SHP77 treated with DMSO at 0.1 percent for 48 hours (cell line): ENCODE data around the gene MED23.

Experiments
- DNase-seq: peaks from one replicate; lab custom pipeline; 2025; lab: John Stamatoyannopoulos, UW

The MED23 gene

GRCh38 chr6:131640100-131640499 is 12.1 kb upstream of the MED23 start:
- DNase-seq: no peak

- DNase-seq: no peak
These were observed 10.0 kb upstream of the MED23 start for GRCh38 chr6:131638013-131638412.

GRCh38 chr6:131636880-131637792 is 9.1 kb upstream of the MED23 start, which contains the start of gene ENPP3:
TSS of gene ENPP3 (plus strand) at chr6:131637302. CDS start at chr6:131637385, 83 bp downstream.
- no peak for DNase-seq

- no peak for DNase-seq
These were observed 7.6 kb upstream of the MED23 start for GRCh38 chr6:131635384-131636340.

- no peak for DNase-seq
These were observed 3.7 kb upstream of the MED23 start for GRCh38 chr6:131631625-131632289.

- DNase-seq: no peak
These were observed 1.6 kb upstream of the MED23 start for GRCh38 chr6:131629651-131630050.

- no peak for DNase-seq
These were observed 684 bp upstream of the MED23 start for GRCh38 chr6:131628726-131629125.

- no peak for DNase-seq
These were observed 12.8 kb downstream of the MED23 start for GRCh38 chr6:131615275-131615674.

GRCh38 chr6:131613296-131613925 is 14.6 kb downstream of the MED23 start:
- no peak for DNase-seq

- no peak for DNase-seq
These were observed 25.2 kb downstream of the MED23 start for GRCh38 chr6:131602781-131603312.

- DNase-seq: no peak
These were observed 27.3 kb downstream of the MED23 start for GRCh38 chr6:131600716-131601115.

GRCh38 chr6:131597446-131597845 is 30.6 kb downstream of the MED23 start:
- no peak for DNase-seq

- no peak for DNase-seq
These were observed 34.0 kb downstream of the MED23 start for GRCh38 chr6:131594074-131594473.

GRCh38 chr6:131592935-131593334 is 35.1 kb downstream of the MED23 start:
- no peak for DNase-seq

- no peak for DNase-seq
These were observed 39.4 kb downstream of the MED23 start for GRCh38 chr6:131588643-131589042.

- DNase-seq: no peak
These were observed 40.1 kb downstream of the MED23 start for GRCh38 chr6:131587909-131588308.

GRCh38 chr6:131586543-131586942 is 41.5 kb downstream of the MED23 start:
- no peak for DNase-seq

- DNase-seq: no peak
These were observed 46.5 kb downstream of the MED23 start for GRCh38 chr6:131581523-131581922.

GRCh38 chr6:131575834-131576478 is 52.1 kb downstream of the MED23 start:
- DNase-seq: no peak

- no peak for DNase-seq
These were observed 53.4 kb downstream of the MED23 start for GRCh38 chr6:131574686-131575085.

GRCh38 chr6:131574133-131574532 is 53.9 kb downstream of the MED23 start:
- no peak for DNase-seq
